Measurements from ENCODE around the gene HOXD3. TPM values are rescaled to one million over a fixed set of nuclear protein-coding genes. Genes with fewer than 3 reads are reported as not detected.

The HOXD3 gene
- total RNA-seq, 2 donors from 2014 or later, result 1.2 to 3.9 TPM

DNA sequence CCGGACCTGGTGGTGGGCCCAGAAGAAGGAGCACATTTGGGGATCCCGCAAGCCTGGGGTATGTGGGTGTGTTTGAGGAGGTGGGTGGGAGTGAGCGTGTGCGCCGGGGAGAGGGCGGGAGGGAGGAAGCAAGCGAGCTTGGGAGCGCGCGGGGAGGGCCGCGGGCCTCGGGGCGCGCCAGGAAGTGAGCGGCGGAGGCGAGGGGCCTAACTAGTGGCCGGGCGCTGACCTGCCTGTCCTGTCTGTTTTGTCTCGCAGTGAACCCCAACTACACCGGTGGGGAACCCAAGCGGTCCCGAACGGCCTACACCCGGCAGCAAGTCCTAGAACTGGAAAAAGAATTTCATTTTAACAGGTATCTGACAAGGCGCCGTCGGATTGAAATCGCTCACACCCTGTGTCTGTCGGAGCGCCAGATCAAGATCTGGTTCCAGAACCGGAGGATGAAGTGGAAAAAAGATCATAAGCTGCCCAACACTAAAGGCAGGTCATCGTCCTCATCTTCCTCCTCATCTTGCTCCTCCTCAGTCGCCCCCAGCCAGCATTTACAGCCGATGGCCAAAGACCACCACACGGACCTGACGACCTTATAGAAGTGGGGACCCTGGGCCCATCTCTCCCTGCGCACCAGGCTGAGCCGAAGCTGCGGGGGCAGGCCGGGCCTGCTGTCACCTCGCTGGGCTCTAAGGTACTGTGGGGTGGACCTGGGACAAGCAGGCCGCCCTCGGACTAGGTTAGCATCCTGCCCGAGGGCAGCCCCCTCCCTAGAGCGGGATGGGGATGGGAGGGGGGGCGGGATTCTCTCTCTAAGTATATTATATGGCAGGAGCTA is 4.5 kb upstream of the HOXD3 start:
- Histone ChIP-seq H3K27ac (no peak overlapping the region), H3K9me3 (no peaks in the 10 kb centered on the region), H3K27me3 (replicated peaks; ENCODE audit: insufficient read depth) (no peaks in the 10 kb centered on the region), H3K36me3 (peaks cover 14% of the 10 kb centered on the region), H3K4me3 (no peak overlapping the region), H3K4me1 (ENCODE audit: control insufficient read depth in 1 of 2, low read depth in 2 of 2) (no peaks in the 10 kb centered on the region)
- no peak for ATAC-seq (ENCODE audit: insufficient number of reproducible peaks, low FRiP score, low read depth)
- DNase-seq (ENCODE audit: low spot score), result no peak
- TF ChIP-seq, protein P1, sequence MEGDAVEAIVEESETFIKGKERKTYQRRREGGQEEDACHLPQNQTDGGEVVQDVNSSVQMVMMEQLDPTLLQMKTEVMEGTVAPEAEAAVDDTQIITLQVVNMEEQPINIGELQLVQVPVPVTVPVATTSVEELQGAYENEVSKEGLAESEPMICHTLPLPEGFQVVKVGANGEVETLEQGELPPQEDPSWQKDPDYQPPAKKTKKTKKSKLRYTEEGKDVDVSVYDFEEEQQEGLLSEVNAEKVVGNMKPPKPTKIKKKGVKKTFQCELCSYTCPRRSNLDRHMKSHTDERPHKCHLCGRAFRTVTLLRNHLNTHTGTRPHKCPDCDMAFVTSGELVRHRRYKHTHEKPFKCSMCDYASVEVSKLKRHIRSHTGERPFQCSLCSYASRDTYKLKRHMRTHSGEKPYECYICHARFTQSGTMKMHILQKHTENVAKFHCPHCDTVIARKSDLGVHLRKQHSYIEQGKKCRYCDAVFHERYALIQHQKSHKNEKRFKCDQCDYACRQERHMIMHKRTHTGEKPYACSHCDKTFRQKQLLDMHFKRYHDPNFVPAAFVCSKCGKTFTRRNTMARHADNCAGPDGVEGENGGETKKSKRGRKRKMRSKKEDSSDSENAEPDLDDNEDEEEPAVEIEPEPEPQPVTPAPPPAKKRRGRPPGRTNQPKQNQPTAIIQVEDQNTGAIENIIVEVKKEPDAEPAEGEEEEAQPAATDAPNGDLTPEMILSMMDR (IDR thresholded peaks at IDR 0.05), result no peak

- no peak overlapping the region for H3K27ac ChIP-seq
- ATAC-seq (ENCODE audit: insufficient number of reproducible peaks, low FRiP score, low read depth), result no peak
- peaks cover 3 to 5% of the 10 kb centered on the region in 2 donors for H3K4me1 ChIP-seq (ENCODE audit: control insufficient read depth in 1 of 2, low read depth in 2 of 2)
- TF ChIP-seq, protein P1 (IDR thresholded peaks at IDR 0.05), result no peak
- no peak for DNase-seq (ENCODE audit: low spot score)
- H3K9me3 ChIP-seq, result no peaks in the 10 kb centered on the region
- no peak overlapping the region for H3K4me3 ChIP-seq
- H3K36me3 ChIP-seq, result peaks cover 14% of the 10 kb centered on the region
- H3K27me3 ChIP-seq (replicated peaks; ENCODE audit: insufficient read depth), result no peaks in the 10 kb centered on the region
Observed at GRCh38 chr2:176154576-176155252, 2.4 kb upstream of the HOXD3 start.

DNA sequence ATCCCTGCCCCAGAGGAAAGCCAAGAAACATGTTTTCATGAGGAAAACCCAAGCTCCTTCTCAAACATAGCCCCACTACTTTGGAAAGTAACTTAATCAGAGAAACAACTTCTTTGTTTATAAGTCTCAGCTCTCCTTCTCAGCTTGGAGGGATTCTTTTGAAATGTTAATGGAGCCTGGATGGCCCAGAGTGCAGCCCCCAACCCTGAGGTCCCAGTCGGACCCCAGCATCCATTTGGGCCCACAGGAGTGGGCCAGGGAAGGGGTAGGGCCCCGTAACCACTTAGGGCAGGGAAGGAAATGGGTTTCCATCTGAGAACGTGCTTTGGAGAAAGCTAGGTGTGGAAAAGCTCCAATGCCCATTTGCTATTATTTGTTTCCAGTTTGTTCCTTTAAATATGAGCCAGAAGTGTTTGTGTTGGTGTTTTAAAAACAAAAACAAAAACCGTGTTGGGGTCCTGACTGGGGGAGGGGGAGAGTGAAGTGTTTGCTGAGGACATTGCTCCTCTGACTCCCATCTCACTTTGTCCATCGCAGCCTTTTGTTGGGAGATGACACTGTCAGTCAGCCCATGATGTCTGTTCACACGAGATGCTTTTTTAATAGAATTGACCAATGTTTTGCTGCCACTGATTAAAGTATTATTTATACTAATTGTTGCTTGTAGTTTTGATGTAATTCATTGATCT is 1.6 kb upstream of the HOXD3 start:
- TF ChIP-seq, protein P1 (IDR thresholded peaks at IDR 0.05), result no peak
- H3K27ac ChIP-seq, result no peak overlapping the region
- H3K4me1 ChIP-seq (ENCODE audit: control insufficient read depth in 1 of 2, low read depth in 2 of 2), result peaks cover 3 to 13% of the 10 kb centered on the region in 2 donors
- H3K36me3 ChIP-seq, result peaks cover 9% of the 10 kb centered on the region
- DNase-seq (ENCODE audit: low spot score), result no peak
- no peaks in the 10 kb centered on the region for H3K27me3 ChIP-seq (replicated peaks; ENCODE audit: insufficient read depth)
- H3K9me3 ChIP-seq, result no peaks in the 10 kb centered on the region
- no peak overlapping the region for H3K4me3 ChIP-seq
- no peak for ATAC-seq (ENCODE audit: insufficient number of reproducible peaks, low FRiP score, low read depth)

GRCh38 chr2:176156301-176156806 is 753 bp upstream of the HOXD3 start:
- ATAC-seq (ENCODE audit: insufficient number of reproducible peaks, low FRiP score, low read depth), result no peak
- Histone ChIP-seq H3K27me3 (replicated peaks; ENCODE audit: insufficient read depth) (no peaks in the 10 kb centered on the region), H3K4me3 (no peak overlapping the region), H3K27ac (no peak overlapping the region), H3K9me3 (no peaks in the 10 kb centered on the region), H3K36me3 (peaks cover 9% of the 10 kb centered on the region), H3K4me1 (ENCODE audit: control insufficient read depth in 1 of 2, low read depth in 2 of 2) (peaks cover 3 to 21% of the 10 kb centered on the region in 2 donors)
- TF ChIP-seq, protein P1 (IDR thresholded peaks at IDR 0.05), result no peak
- DNase-seq (ENCODE audit: low spot score), result no peak
